Activated naive CD4-positive, alpha-beta T cell treated with anti-CD3 and anti-CD28 coated beads, Interleukin-2, amount 10 ng/mL, durations not matched to agents 5 hours and 36 hours (primary cell): ENCODE measurements around the gene MEOX2. TPM values are rescaled to one million over a fixed set of nuclear protein-coding genes. Genes with fewer than 3 reads are reported as not detected.

ENCODE experiments used
- total RNA-seq, 2 experiments: library from RNA; stranded (reverse); gene quantifications; one replicate each; pipeline ENCODE4 v1.2.3, GENCODE V29; 2021

MEOX2 gene
- total RNA-seq, result not detected

GRCh38 chr7:15686295-15686956, at the start of gene MEOX2:
TSS of gene MEOX2 (minus strand) at chr7:15686683. CDS start at chr7:15686402, 281 bp downstream.

GRCh38 chr7:15561835-15562234, 124.6 kb downstream of the MEOX2 start, which contains the start of gene AGMO:
TSS of gene AGMO (minus strand) at chr7:15562015.

Other genes with a start within 250 kb of the MEOX2 start
- not detected for gene AGMO, start 124.7 kb downstream of the MEOX2 start, total RNA-seq